ENCODE results near the gene ATP10A.
A peak's percentile ranks its signal among the peaks of the same experiment; 100 is the strongest.

Gene ATP10A

GRCh38 chr15:25663515-25663914 lies 199.6 kb downstream of the ATP10A start:
- no CpG with 5 or more reads among the region's 5 CpGs for WGBS (ENCODE audit: insufficient coverage, insufficient read length)
- no peaks in the 10 kb centered on the region for H3K27me3 ChIP-seq (ENCODE audit: control insufficient read depth, insufficient read depth, low read length)
- H3K36me3 ChIP-seq (ENCODE audit: control insufficient read depth, insufficient read depth, low read length), result no peaks in the 10 kb centered on the region
- no peaks in the 10 kb centered on the region for H3K9me3 ChIP-seq (ENCODE audit: control insufficient read depth, insufficient read depth, low read length)
- peaks cover 3% of the 10 kb centered on the region for H3K4me1 ChIP-seq (ENCODE audit: control insufficient read depth, insufficient read depth, low read length)
- no peak overlapping the region for H3K4me3 ChIP-seq (ENCODE audit: low read length)
- no peak for DNase-seq (ENCODE audit: low read depth, low spot score)
- no peak overlapping the region for H3K27ac ChIP-seq (ENCODE audit: low read length)

DNA sequence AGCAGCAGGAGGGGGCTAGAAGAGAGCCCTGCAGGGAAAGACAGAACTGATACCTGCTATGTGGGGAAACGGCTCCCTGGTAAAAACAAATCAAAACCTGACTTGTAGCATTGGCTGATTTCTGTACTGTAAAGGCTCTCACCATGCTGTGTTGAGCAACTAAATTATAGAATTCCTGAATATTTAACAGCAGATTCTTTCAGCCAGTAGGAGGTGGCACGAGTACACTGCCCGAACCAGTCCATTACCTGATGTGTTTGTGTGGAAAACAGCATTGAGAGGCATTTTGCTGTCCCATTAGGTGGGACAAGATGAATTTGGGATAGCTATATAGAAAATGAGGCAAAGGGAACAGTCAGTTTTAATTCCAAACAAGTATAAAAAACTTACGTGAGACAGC lies 201.2 kb downstream of the ATP10A start:
- H3K4me1 ChIP-seq (ENCODE audit: control insufficient read depth, insufficient read depth, low read length), result peaks cover 2% of the 10 kb centered on the region; the same call in 1 of the 2 replicates
- no peak for DNase-seq (ENCODE audit: low read depth, low spot score)
- no CpG with 5 or more reads among the region's 4 CpGs for WGBS (ENCODE audit: insufficient coverage, insufficient read length)

GRCh38 chr15:25659251-25659650 lies 203.9 kb downstream of the ATP10A start:
- no peaks in the 10 kb centered on the region for H3K36me3 ChIP-seq (ENCODE audit: control insufficient read depth, insufficient read depth, low read length)
- no peak overlapping the region for H3K4me3 ChIP-seq (ENCODE audit: low read length)
- no peak overlapping the region for H3K27ac ChIP-seq (ENCODE audit: low read length)
- H3K27me3 ChIP-seq (ENCODE audit: control insufficient read depth, insufficient read depth, low read length), result no peaks in the 10 kb centered on the region
- no CpG with 5 or more reads among the region's 12 CpGs for WGBS (ENCODE audit: insufficient coverage, insufficient read length)
- H3K9me3 ChIP-seq (ENCODE audit: control insufficient read depth, insufficient read depth, low read length), result no peaks in the 10 kb centered on the region
- DNase-seq (ENCODE audit: low read depth, low spot score), result no peak
- H3K4me1 ChIP-seq (ENCODE audit: control insufficient read depth, insufficient read depth, low read length), result peaks cover 4% of the 10 kb centered on the region

More for the DNA sequence above, 201.2 kb downstream of the ATP10A start:
- H3K27ac ChIP-seq (ENCODE audit: low read length), result no peak overlapping the region
- no peaks in the 10 kb centered on the region for H3K27me3 ChIP-seq (ENCODE audit: control insufficient read depth, insufficient read depth, low read length)
- no peaks in the 10 kb centered on the region for H3K9me3 ChIP-seq (ENCODE audit: control insufficient read depth, insufficient read depth, low read length)
- H3K36me3 ChIP-seq (ENCODE audit: control insufficient read depth, insufficient read depth, low read length), result no peaks in the 10 kb centered on the region
- no peak overlapping the region for H3K4me3 ChIP-seq (ENCODE audit: low read length)

DNA sequence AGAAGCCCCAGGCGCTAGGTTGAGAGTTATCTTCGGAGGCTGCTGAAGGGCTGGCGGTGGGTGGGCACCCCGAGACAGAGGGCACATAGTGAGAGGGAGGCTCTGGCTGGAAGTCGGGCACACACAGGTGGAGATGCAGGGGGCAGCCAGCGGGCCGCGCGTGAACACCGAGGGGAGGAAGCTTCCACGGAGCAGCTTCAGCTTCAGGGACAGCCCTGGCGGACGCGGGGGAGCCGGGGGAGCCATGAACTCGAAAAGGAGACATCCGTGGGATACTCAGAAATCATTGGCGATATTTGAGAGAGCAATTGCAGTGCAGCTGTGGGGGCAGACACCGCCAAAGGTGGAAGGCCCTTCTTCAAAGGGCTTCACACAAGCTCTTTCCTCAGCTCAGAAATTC lies 204.6 kb downstream of the ATP10A start:
- Histone ChIP-seq H3K9me3 (ENCODE audit: control insufficient read depth, insufficient read depth, low read length) (no peaks in the 10 kb centered on the region), H3K27me3 (ENCODE audit: control insufficient read depth, insufficient read depth, low read length) (no peaks in the 10 kb centered on the region), H3K4me1 (ENCODE audit: control insufficient read depth, insufficient read depth, low read length) (peaks cover 4% of the 10 kb centered on the region), H3K4me3 (ENCODE audit: low read length) (no peak overlapping the region), H3K36me3 (ENCODE audit: control insufficient read depth, insufficient read depth, low read length) (no peaks in the 10 kb centered on the region), H3K27ac (ENCODE audit: low read length) (no peak overlapping the region)
- WGBS (ENCODE audit: insufficient coverage, insufficient read length), result no CpG with 5 or more reads among the region's 19 CpGs
- no peak for DNase-seq (ENCODE audit: low read depth, low spot score)

DNA sequence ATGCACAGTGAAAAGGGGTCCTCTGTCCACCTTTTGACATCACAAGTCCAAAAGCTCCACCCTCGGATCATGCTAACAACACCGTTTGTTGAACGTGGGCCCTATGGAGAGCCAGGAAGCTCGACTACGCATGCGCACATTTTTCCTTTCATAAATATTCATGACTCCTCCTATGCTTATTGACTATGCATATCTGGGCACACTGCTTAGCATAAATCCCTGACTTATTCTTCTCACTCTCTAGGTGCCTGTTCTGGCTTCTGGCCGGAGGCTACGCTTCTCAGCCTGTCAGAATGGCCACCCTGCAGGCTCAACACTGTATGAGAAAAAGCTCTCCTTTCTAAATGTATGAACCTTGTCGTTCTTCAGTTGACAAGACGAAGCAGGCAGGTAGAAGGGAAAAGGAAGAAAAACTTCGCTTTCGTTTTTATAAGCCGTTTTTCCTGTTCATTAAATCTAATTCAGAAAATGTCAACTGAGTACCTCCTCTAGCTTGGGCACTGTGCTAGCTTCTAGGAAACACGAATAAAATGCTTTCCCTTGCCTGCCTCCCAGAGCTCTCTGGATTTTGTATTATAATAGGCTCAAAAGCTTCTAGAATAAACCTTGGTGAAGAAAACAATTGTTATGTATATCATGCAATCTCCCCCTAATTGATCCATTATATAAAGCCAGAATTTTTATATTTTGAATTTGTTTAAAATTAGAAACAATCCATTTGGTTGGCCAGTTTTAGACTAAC lies 207.7 kb downstream of the ATP10A start:
- no CpG with 5 or more reads among the region's 14 CpGs for WGBS (ENCODE audit: insufficient coverage, insufficient read length)
- no peak for DNase-seq (ENCODE audit: low read depth, low spot score)
- no peaks in the 10 kb centered on the region for H3K9me3 ChIP-seq (ENCODE audit: control insufficient read depth, insufficient read depth, low read length)
- H3K36me3 ChIP-seq (ENCODE audit: control insufficient read depth, insufficient read depth, low read length), result no peaks in the 10 kb centered on the region
- H3K27ac ChIP-seq (ENCODE audit: low read length), result no peak overlapping the region
- H3K4me3 ChIP-seq (ENCODE audit: low read length), result no peak overlapping the region
- no peaks in the 10 kb centered on the region for H3K27me3 ChIP-seq (ENCODE audit: control insufficient read depth, insufficient read depth, low read length)
- peaks cover 1% of the 10 kb centered on the region; the same call in 1 of the 2 replicates for H3K4me1 ChIP-seq (ENCODE audit: control insufficient read depth, insufficient read depth, low read length)

- DNase-seq (ENCODE audit: low read depth, low spot score), result no peak
- peaks cover 3% of the 10 kb centered on the region for H3K27me3 ChIP-seq (ENCODE audit: control insufficient read depth, insufficient read depth, low read length)
- H3K36me3 ChIP-seq (ENCODE audit: control insufficient read depth, insufficient read depth, low read length), result no peaks in the 10 kb centered on the region
- H3K4me1 ChIP-seq (ENCODE audit: control insufficient read depth, insufficient read depth, low read length), result peaks cover 1% of the 10 kb centered on the region; the same call in 1 of the 2 replicates
- WGBS (ENCODE audit: insufficient coverage, insufficient read length), result no CpG with 5 or more reads among the region's 2 CpGs
- H3K4me3 ChIP-seq (ENCODE audit: low read length), result no peak overlapping the region
- no peaks in the 10 kb centered on the region for H3K9me3 ChIP-seq (ENCODE audit: control insufficient read depth, insufficient read depth, low read length)
- no peak overlapping the region for H3K27ac ChIP-seq (ENCODE audit: low read length)
Measured at GRCh38 chr15:25653371-25653770, 209.8 kb downstream of the ATP10A start.

DNA sequence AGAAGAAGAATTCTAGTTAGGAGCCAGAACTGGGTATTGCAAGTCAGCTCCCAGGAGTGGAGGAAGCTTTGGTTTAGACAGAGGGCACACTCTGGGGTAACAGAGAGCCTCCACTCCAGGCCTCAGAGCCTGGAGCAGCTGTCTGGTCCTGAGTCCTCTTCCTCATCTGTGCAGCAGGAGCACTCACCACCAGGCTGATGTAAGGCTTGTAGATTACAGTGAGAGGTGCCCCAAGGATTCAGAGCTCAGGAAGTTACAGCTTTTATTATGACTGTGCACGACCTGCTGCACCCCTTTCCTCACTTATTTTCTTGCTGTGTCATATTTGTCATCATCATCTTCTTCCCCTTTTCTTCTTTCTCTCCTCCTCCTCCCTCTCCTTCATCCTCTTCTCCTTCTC lies 210.4 kb downstream of the ATP10A start:
- Histone ChIP-seq H3K4me1 (ENCODE audit: control insufficient read depth, insufficient read depth, low read length) (peaks cover 1% of the 10 kb centered on the region; the same call in 1 of the 2 replicates), H3K27ac (ENCODE audit: low read length) (no peak overlapping the region), H3K4me3 (ENCODE audit: low read length) (no peak overlapping the region), H3K27me3 (ENCODE audit: control insufficient read depth, insufficient read depth, low read length) (peaks cover 3% of the 10 kb centered on the region), H3K9me3 (ENCODE audit: control insufficient read depth, insufficient read depth, low read length) (no peaks in the 10 kb centered on the region), H3K36me3 (ENCODE audit: control insufficient read depth, insufficient read depth, low read length) (no peaks in the 10 kb centered on the region)
- no peak for DNase-seq (ENCODE audit: low read depth, low spot score)
- no CpG with 5 or more reads among the region's 1 CpG for WGBS (ENCODE audit: insufficient coverage, insufficient read length)

GRCh38 chr15:25649390-25649789 lies 213.7 kb downstream of the ATP10A start:
- H3K4me1 ChIP-seq (ENCODE audit: control insufficient read depth, insufficient read depth, low read length), result no peaks in the 10 kb centered on the region
- no CpG with 5 or more reads among the region's 2 CpGs for WGBS (ENCODE audit: insufficient coverage, insufficient read length)
- no peaks in the 10 kb centered on the region for H3K9me3 ChIP-seq (ENCODE audit: control insufficient read depth, insufficient read depth, low read length)
- H3K27ac ChIP-seq (ENCODE audit: low read length), result no peak overlapping the region
- H3K27me3 ChIP-seq (ENCODE audit: control insufficient read depth, insufficient read depth, low read length), result peaks cover 12% of the 10 kb centered on the region
- no peak for DNase-seq (ENCODE audit: low read depth, low spot score)
- H3K4me3 ChIP-seq (ENCODE audit: low read length), result no peak overlapping the region
- H3K36me3 ChIP-seq (ENCODE audit: control insufficient read depth, insufficient read depth, low read length), result no peaks in the 10 kb centered on the region

DNA sequence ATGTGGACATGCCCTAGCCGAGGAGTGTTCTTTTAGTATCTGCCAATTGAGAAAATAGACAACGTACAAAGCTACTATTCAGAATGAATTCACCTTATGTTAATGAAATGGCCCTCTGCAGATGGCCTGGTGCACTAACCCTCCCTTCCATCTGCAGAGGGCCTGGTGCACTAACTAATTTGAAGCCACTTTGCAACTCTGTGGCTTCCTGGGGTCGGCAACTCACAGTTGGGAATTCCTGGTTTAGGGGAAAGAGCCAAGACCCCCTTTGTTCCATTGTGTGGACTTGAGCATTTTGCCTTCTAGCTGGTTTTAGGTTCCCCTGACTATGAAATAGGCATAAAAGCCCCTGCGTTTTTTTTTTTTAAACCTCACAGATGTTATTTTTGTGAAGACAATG lies 220.0 kb downstream of the ATP10A start:
- no CpG with 5 or more reads among the region's 4 CpGs for WGBS (ENCODE audit: insufficient coverage, insufficient read length)
- H3K4me3 ChIP-seq (ENCODE audit: low read length), result no peak overlapping the region

GRCh38 chr15:25641762-25642161 lies 221.4 kb downstream of the ATP10A start:
- no peak for DNase-seq (ENCODE audit: low read depth, low spot score)
- peaks cover 4% of the 10 kb centered on the region; the same call in 1 of the 2 replicates for H3K4me1 ChIP-seq (ENCODE audit: control insufficient read depth, insufficient read depth, low read length)
- WGBS (ENCODE audit: insufficient coverage, insufficient read length), result no CpG with 5 or more reads among the region's 6 CpGs
- H3K36me3 ChIP-seq (ENCODE audit: control insufficient read depth, insufficient read depth, low read length), result no peaks in the 10 kb centered on the region
- H3K4me3 ChIP-seq (ENCODE audit: low read length), result no peak overlapping the region
- no peaks in the 10 kb centered on the region for H3K9me3 ChIP-seq (ENCODE audit: control insufficient read depth, insufficient read depth, low read length)
- no peak overlapping the region for H3K27ac ChIP-seq (ENCODE audit: low read length)
- peaks cover 42% of the 10 kb centered on the region for H3K27me3 ChIP-seq (ENCODE audit: control insufficient read depth, insufficient read depth, low read length)

More for the DNA sequence above, 220.0 kb downstream of the ATP10A start:
- no peak overlapping the region for H3K27ac ChIP-seq (ENCODE audit: low read length)
- no peaks in the 10 kb centered on the region for H3K9me3 ChIP-seq (ENCODE audit: control insufficient read depth, insufficient read depth, low read length)
- H3K36me3 ChIP-seq (ENCODE audit: control insufficient read depth, insufficient read depth, low read length), result no peaks in the 10 kb centered on the region
- H3K4me1 ChIP-seq (ENCODE audit: control insufficient read depth, insufficient read depth, low read length), result peaks cover 4% of the 10 kb centered on the region; the same call in 1 of the 2 replicates
- peak; percentile 47 for DNase-seq (ENCODE audit: low read depth, low spot score)
- H3K27me3 ChIP-seq (ENCODE audit: control insufficient read depth, insufficient read depth, low read length), result peaks cover 42% of the 10 kb centered on the region

DNA sequence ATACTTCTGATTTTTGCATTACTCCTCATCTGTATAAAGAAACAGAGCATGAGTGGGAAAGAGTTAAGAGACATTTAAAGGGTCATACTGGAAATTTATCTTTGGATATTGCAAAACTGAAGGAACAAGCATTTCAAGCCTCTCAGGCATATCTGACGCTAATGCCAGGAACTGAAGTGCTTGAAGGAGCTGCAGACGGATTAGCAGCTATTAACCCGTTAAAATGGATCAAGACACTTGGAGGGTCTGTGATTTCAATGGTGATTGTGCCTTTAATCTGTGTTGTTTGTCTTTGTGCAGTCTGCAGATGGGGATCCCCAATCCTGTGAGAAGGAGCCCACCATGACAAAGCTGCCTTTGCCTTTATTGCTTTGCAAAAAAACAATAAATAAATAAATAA lies 221.8 kb downstream of the ATP10A start:
- Histone ChIP-seq H3K4me3 (ENCODE audit: low read length) (no peak overlapping the region), H3K9me3 (ENCODE audit: control insufficient read depth, insufficient read depth, low read length) (no peaks in the 10 kb centered on the region), H3K27ac (ENCODE audit: low read length) (no peak overlapping the region), H3K27me3 (ENCODE audit: control insufficient read depth, insufficient read depth, low read length) (peaks cover 42% of the 10 kb centered on the region), H3K4me1 (ENCODE audit: control insufficient read depth, insufficient read depth, low read length) (peaks cover 4% of the 10 kb centered on the region; the same call in 1 of the 2 replicates), H3K36me3 (ENCODE audit: control insufficient read depth, insufficient read depth, low read length) (no peaks in the 10 kb centered on the region)
- WGBS (ENCODE audit: insufficient coverage, insufficient read length), result no CpG with 5 or more reads among the region's 3 CpGs
- DNase-seq (ENCODE audit: low read depth, low spot score), result no peak
